ENCODE data around the gene FBXO27.
A peak's percentile ranks its signal among the peaks of the same experiment; 100 is the strongest.

Gene FBXO27

GRCh38 chr19:38975861-38976271, 56.5 kb downstream of the FBXO27 start:
- H3K4me3 ChIP-seq (replicated peaks; ENCODE audit: low read depth, low read length) = no peak overlapping the region
- no peak for DNase-seq (ENCODE audit: extremely low read depth, insufficient read length)
- no peak for TF ChIP-seq CTCF (IDR thresholded peaks at IDR 0.05; ENCODE audit: insufficient read depth, low read length, poor library complexity, severe bottlenecking)

GRCh38 chr19:38975214-38975860, 57.0 kb downstream of the FBXO27 start, which contains the start of gene FBXO17:
Gene FBXO17, minus strand, starts transcription at chr19:38975742. Its CDS starts 25,423 bp downstream, at chr19:38950319.
- no peaks in the 10 kb centered on the region for H3K36me3 ChIP-seq (ENCODE audit: control insufficient read depth, insufficient read depth, low read length)
- no peak for TF ChIP-seq CTCF (IDR thresholded peaks at IDR 0.05; ENCODE audit: insufficient read depth, low read length, poor library complexity, severe bottlenecking)
- DNase-seq (ENCODE audit: extremely low read depth, insufficient read length) = peak; percentile 65
- no peaks in the 10 kb centered on the region for H3K27me3 ChIP-seq (replicated peaks; ENCODE audit: control insufficient read depth, insufficient read depth, low read length)
- H3K4me3 ChIP-seq (replicated peaks; ENCODE audit: low read depth, low read length) = no peak within 1 kb of the TSS

More at GRCh38 chr19:38975861-38976271, 56.5 kb downstream of the FBXO27 start:
- Histone ChIP-seq H3K27me3 (replicated peaks; ENCODE audit: control insufficient read depth, insufficient read depth, low read length) (no peaks in the 10 kb centered on the region), H3K36me3 (ENCODE audit: control insufficient read depth, insufficient read depth, low read length) (no peaks in the 10 kb centered on the region)

- no peak overlapping the region for H3K4me3 ChIP-seq (replicated peaks; ENCODE audit: low read depth, low read length)
- H3K36me3 ChIP-seq (ENCODE audit: control insufficient read depth, insufficient read depth, low read length) = no peaks in the 10 kb centered on the region
- DNase-seq (ENCODE audit: extremely low read depth, insufficient read length) = no peak
- no peak for TF ChIP-seq CTCF (IDR thresholded peaks at IDR 0.05; ENCODE audit: insufficient read depth, low read length, poor library complexity, severe bottlenecking)
- H3K27me3 ChIP-seq (replicated peaks; ENCODE audit: control insufficient read depth, insufficient read depth, low read length) = no peaks in the 10 kb centered on the region
Observed at GRCh38 chr19:38974624-38975213, 57.6 kb downstream of the FBXO27 start.
